Endodermal cell (in vitro differentiated cells): Measurements from ENCODE around the gene KCNIP3. TPM values are rescaled to one million over a fixed set of nuclear protein-coding genes. Genes with fewer than 3 reads are reported as not detected.

Experiments used
- DNase-seq: peaks from one replicate; pipeline ENCODE4 v3.0.0-alpha.2; 2017
- H3K27ac ChIP-seq: 2 replicates; pipeline ENCODE4 v1.5.1; 2013; ENCODE audit warnings: mild to moderate bottlenecking, low read depth, low read length, moderate library complexity
- H3K27me3 ChIP-seq: 2 replicates; pipeline ENCODE4 v1.6.1; 2013; ENCODE audit warnings: mild to moderate bottlenecking, low read length, moderate library complexity; ENCODE audit not compliant: insufficient read depth, control insufficient read depth, poor library complexity, severe bottlenecking
- H3K36me3 ChIP-seq: 2 replicates; pipeline ENCODE4 v1.7.0; 2013; ENCODE audit warnings: mild to moderate bottlenecking, low read length, moderate library complexity; ENCODE audit not compliant: control insufficient read depth, insufficient read depth
- H3K4me1 ChIP-seq: one replicate; pipeline ENCODE4 v1.7.0; 2013; ENCODE audit warnings: low read length; ENCODE audit not compliant: control insufficient read depth, insufficient read depth
- H3K4me3 ChIP-seq: 2 replicates; pipeline ENCODE4 v1.5.1; 2013; ENCODE audit warnings: mild to moderate bottlenecking, low read length, moderate library complexity
- H3K9ac ChIP-seq: 2 replicates; pipeline ENCODE4 v1.6.1; 2013; ENCODE audit warnings: mild to moderate bottlenecking, low read length, moderate library complexity; ENCODE audit not compliant: poor library complexity, severe bottlenecking; ENCODE audit errors: extremely low read depth
- H3K9me3 ChIP-seq: 2 replicates; pipeline ENCODE4 v1.6.1; 2013; ENCODE audit warnings: mild to moderate bottlenecking, low read length, moderate library complexity; ENCODE audit not compliant: control insufficient read depth
- H3K27ac Mint-ChIP-seq: 2 replicates; pipeline ENCODE4 v1.8.0; 2020; ENCODE audit warnings: mixed read lengths
- H3K27me3 Mint-ChIP-seq: 2 replicates; pipeline ENCODE4 v1.8.0; 2021; ENCODE audit warnings: mild to moderate bottlenecking, mixed read lengths; ENCODE audit not compliant: insufficient read depth
- H3K36me3 Mint-ChIP-seq: 2 replicates; pipeline ENCODE4 v1.8.0; 2020; ENCODE audit warnings: low read depth, mixed read lengths
- H3K4me1 Mint-ChIP-seq: 2 replicates; pipeline ENCODE4 v1.8.0; 2020; ENCODE audit warnings: mixed read lengths
- H3K4me3 Mint-ChIP-seq: 2 replicates; pipeline ENCODE4 v1.8.0; 2020; ENCODE audit warnings: mild to moderate bottlenecking, moderate library complexity, mixed read lengths
- H3K9me3 Mint-ChIP-seq: 2 replicates; pipeline ENCODE4 v1.8.0; 2020; ENCODE audit warnings: mild to moderate bottlenecking, mixed read lengths
- CTCF ChIP-seq: fragments of 200-600 bp; sonication (generic); conservative IDR thresholded peaks from 2 replicates; pipeline ENCODE4 v1.5.0; 2021; ENCODE audit warnings: antibody characterized with exemption, mild to moderate bottlenecking
- WGBS, 2 experiments: methylation state at CpG; one replicate each; pipeline versions ENCODE4 v1.1.5 to v1.1.7; 2013; ENCODE audit warnings: missing lambda C conversion rate in 2 of 2, mixed read lengths in 1 of 2; ENCODE audit not compliant: insufficient coverage in 1 of 2, insufficient read length in 1 of 2; 5-methylcytosine and 5-hydroxymethylcytosine counted together
- total RNA-seq, 2 donors: library from RNA; stranded (reverse); fragmentation: NEBNext Ultra II Directional in 1 of 2; extraction: Animal tissue kit (Norgen Biotek cat#: 25700) in 1 of 2; gene quantifications; 2 replicates in 1 of 2; 3 replicates in 1 of 2; pipeline ENCODE4 v1.2.1, GENCODE V29; 2021

The KCNIP3 gene
- total RNA-seq, 2 donors from 2014 or later: 0.26 to 1.3 TPM

GRCh38 chr2:95281786-95282185 lies 15.4 kb upstream of the KCNIP3 start:
- Histone ChIP-seq H3K36me3 (no peaks in the 10 kb centered on the region), H3K4me3 (no peak overlapping the region), H3K27ac (no peak overlapping the region), H3K27me3 (no peaks in the 10 kb centered on the region), H3K4me1 (no peaks in the 10 kb centered on the region), H3K9me3 (no peaks in the 10 kb centered on the region), H3K9ac (no peak overlapping the region)
- H3K36me3 Mint-ChIP-seq: no peaks in the 10 kb centered on the region
- H3K27ac Mint-ChIP-seq: no peak overlapping the region
- H3K4me3 Mint-ChIP-seq: no peak overlapping the region
- H3K4me1 Mint-ChIP-seq: no peaks in the 10 kb centered on the region
- no peak for DNase-seq
- no peaks in the 10 kb centered on the region for H3K9me3 Mint-ChIP-seq
- TF ChIP-seq CTCF: no peak
- WGBS, 2 experiments: 90 to 92% methylated on average over 3 to 8 of the region's 8 CpGs
- H3K27me3 Mint-ChIP-seq: no peaks in the 10 kb centered on the region

- no peaks in the 10 kb centered on the region for H3K27me3 ChIP-seq
- Mint-ChIP-seq H3K27me3 (no peaks in the 10 kb centered on the region), H3K9me3 (no peaks in the 10 kb centered on the region), H3K4me1 (no peaks in the 10 kb centered on the region), H3K36me3 (no peaks in the 10 kb centered on the region), H3K27ac (no peak overlapping the region), H3K4me3 (no peak overlapping the region)
- H3K36me3 ChIP-seq: no peaks in the 10 kb centered on the region
- no peaks in the 10 kb centered on the region for H3K9me3 ChIP-seq
- no peak for DNase-seq
- no peak for TF ChIP-seq CTCF
- no peak overlapping the region for H3K27ac ChIP-seq
- H3K4me3 ChIP-seq: no peak overlapping the region
- H3K4me1 ChIP-seq: no peaks in the 10 kb centered on the region
- no peak overlapping the region for H3K9ac ChIP-seq
- WGBS, 2 experiments: 76 to 93% methylated on average over 2 to 3 of the region's 3 CpGs
These were observed 14.7 kb upstream of the KCNIP3 start for GRCh38 chr2:95282458-95282857.

DNA sequence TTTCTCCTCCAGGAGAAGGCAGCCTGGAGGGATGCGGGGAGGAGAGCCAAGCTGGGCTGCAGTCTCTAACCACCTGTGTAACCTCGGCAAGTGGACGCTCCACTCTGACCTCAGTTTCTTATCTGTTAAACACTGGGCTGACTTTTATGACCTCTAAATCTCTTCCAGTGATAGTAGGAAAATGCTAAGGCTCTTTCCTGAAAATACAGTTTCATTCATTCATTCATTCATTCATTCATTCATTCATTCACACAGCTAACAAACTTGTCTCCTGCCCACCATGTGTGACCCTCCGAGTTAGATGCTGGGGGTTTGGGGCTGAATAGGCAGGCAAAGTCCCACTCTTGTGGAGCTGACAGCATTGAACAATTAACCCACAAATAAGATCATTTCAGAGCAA lies 13.6 kb upstream of the KCNIP3 start:
- Mint-ChIP-seq H3K27me3 (no peaks in the 10 kb centered on the region), H3K9me3 (no peaks in the 10 kb centered on the region), H3K4me3 (no peak overlapping the region), H3K27ac (no peak overlapping the region), H3K36me3 (no peaks in the 10 kb centered on the region), H3K4me1 (no peaks in the 10 kb centered on the region)
- H3K27ac ChIP-seq: no peak overlapping the region
- no peak for TF ChIP-seq CTCF
- no peaks in the 10 kb centered on the region for H3K36me3 ChIP-seq
- no peak overlapping the region for H3K9ac ChIP-seq
- no peaks in the 10 kb centered on the region for H3K27me3 ChIP-seq
- no peaks in the 10 kb centered on the region for H3K4me1 ChIP-seq
- no peak overlapping the region for H3K4me3 ChIP-seq
- H3K9me3 ChIP-seq: no peaks in the 10 kb centered on the region
- WGBS, 2 experiments: 92 to 94% methylated on average over 4 of the region's 4 CpGs
- no peak for DNase-seq
